B cell (primary cell): ENCODE data around the gene DAD1. TPM values are rescaled to one million over a fixed set of nuclear protein-coding genes. Genes with fewer than 3 reads are reported as not detected.

ENCODE experiments used
- ATAC-seq: fragments of 200-7000 bp; cut with Tn5 transposase; one replicate; pipeline ENCODE4 v1.10.0; 2021; ENCODE audit warnings: low read depth, mild to moderate bottlenecking, moderate number of reproducible peaks, moderate library complexity
- CTCF ChIA-PET: fragments of 350-600 bp; sonication (Branson Sonifier 250); formaldehyde crosslinking; loops from one replicate; lab custom pipeline; 2021; ENCODE audit warnings: antibody characterized with exemption, inconsistent platforms; lab: Charles Lee
- POLR2A ChIA-PET: fragments of 350-600 bp; sonication (Branson Sonifier 250); formaldehyde crosslinking; loops from one replicate; lab custom pipeline; 2021; ENCODE audit warnings: antibody characterized with exemption; lab: Charles Lee
- DNase-seq: peaks from one replicate; pipeline ENCODE4 v3.0.0; 2013
- H2AFZ ChIP-seq: 2 replicates; pipeline ENCODE4 v1.6.1; 2012; ENCODE audit warnings: mild to moderate bottlenecking, low read depth, low read length; ENCODE audit not compliant: insufficient read depth, poor library complexity, severe bottlenecking
- H3K27ac ChIP-seq, 2 donors: 1 replicate in 1 of 2; 2 replicates in 1 of 2; pipeline ENCODE4 v1.5.1; 2012 to 2013; ENCODE audit warnings: low read length in 2 of 2, mild to moderate bottlenecking in 2 of 2, moderate library complexity in 1 of 2
- H3K27me3 ChIP-seq, 4 experiments: fragments of 200-600 bp in 1 of 4; sonication (generic) in 1 of 4; replicated peaks in 1 of 4; 1 replicate in 2 of 4; 2 replicates in 2 of 4; pipeline versions ENCODE4 v1.6.1 to v1.7.0; 2013 to 2016; ENCODE audit warnings: low read length in 3 of 4, mild to moderate bottlenecking in 2 of 4, mixed read lengths in 1 of 4, moderate library complexity in 1 of 4; ENCODE audit not compliant: insufficient read depth in 4 of 4, control insufficient read depth in 3 of 4; ENCODE audit errors: control extremely low read depth in 1 of 4
- H3K36me3 ChIP-seq, 2 experiments: replicated peaks in 1 of 2; 1 replicate in 1 of 2; 2 replicates in 1 of 2; pipeline versions ENCODE4 v1.6.1 to v1.7.1; 2013; ENCODE audit warnings: low read length in 1 of 2; ENCODE audit not compliant: insufficient read depth in 2 of 2, control insufficient read depth in 1 of 2; ENCODE audit errors: control extremely low read depth in 1 of 2, extremely low read depth in 1 of 2
- H3K4me1 ChIP-seq, 2 donors: fragments of 200-600 bp in 1 of 2; sonication (generic) in 1 of 2; 1 replicate in 1 of 2; 2 replicates in 1 of 2; pipeline versions ENCODE4 v1.5.1 to v1.6.1; 2013 to 2017; ENCODE audit warnings: low read length in 2 of 2; ENCODE audit not compliant: control insufficient read depth in 2 of 2, insufficient read depth in 2 of 2
- H3K4me2 ChIP-seq: replicated peaks from 2 replicates; pipeline ENCODE3; 2012; ENCODE audit warnings: mild to moderate bottlenecking, low read depth, low read length; ENCODE audit not compliant: poor library complexity, severe bottlenecking
- H3K4me3 ChIP-seq, 5 experiments: fragments of 200-600 bp in 1 of 5; sonication (generic) in 1 of 5; 1 replicate in 3 of 5; 2 replicates in 2 of 5; pipeline versions ENCODE4 v1.5.1 to v1.7.0; 2011 to 2016; ENCODE audit warnings: low read length in 4 of 5, mild to moderate bottlenecking in 4 of 5, low read depth in 2 of 5, control low read depth in 1 of 5, moderate library complexity in 1 of 5; ENCODE audit not compliant: insufficient read depth in 1 of 5; ENCODE audit errors: control extremely low read depth in 1 of 5, extremely low read depth in 1 of 5
- H3K79me2 ChIP-seq: fragments of 200-600 bp; sonication (generic); one replicate; pipeline ENCODE4 v1.6.0; 2016; ENCODE audit warnings: low read length; ENCODE audit not compliant: control insufficient read depth, insufficient read depth
- H3K9ac ChIP-seq: fragments of 200-600 bp; sonication (generic); 2 replicates; pipeline ENCODE4 v1.6.1; 2017; ENCODE audit warnings: mild to moderate bottlenecking, low read length, moderate library complexity
- H3K9me3 ChIP-seq, 3 donors: one replicate each; pipeline versions ENCODE4 v1.6.1 to v1.7.1; 2013; ENCODE audit warnings: low read length in 2 of 3; ENCODE audit not compliant: control insufficient read depth in 2 of 3, insufficient read depth in 1 of 3; ENCODE audit errors: control extremely low read depth in 1 of 3
- H4K20me1 ChIP-seq: 2 replicates; pipeline ENCODE4 v1.6.0; 2012; ENCODE audit warnings: mild to moderate bottlenecking, low read length; ENCODE audit not compliant: insufficient read depth, control insufficient read depth, poor library complexity, severe bottlenecking
- H3K27ac Mint-ChIP-seq: one replicate; pipeline ENCODE4 v1.8.0; 2021; ENCODE audit warnings: mixed read lengths
- H3K27me3 Mint-ChIP-seq: one replicate; pipeline ENCODE4 v1.8.0; 2021; ENCODE audit warnings: mixed read lengths
- H3K4me1 Mint-ChIP-seq: one replicate; pipeline ENCODE4 v1.8.0; 2021; ENCODE audit warnings: mixed read lengths
- H3K4me3 Mint-ChIP-seq: one replicate; pipeline ENCODE4 v1.8.0; 2021; ENCODE audit warnings: mixed read lengths
- H3K9me3 Mint-ChIP-seq: one replicate; pipeline ENCODE4 v1.8.0; 2022; ENCODE audit warnings: mixed read lengths; ENCODE audit not compliant: insufficient read depth
- EZH2 ChIP-seq: IDR thresholded peaks from 2 replicates; pipeline ENCODE4 v1.6.1; 2012; ENCODE audit warnings: borderline replicate concordance, low read depth, mild to moderate bottlenecking, moderate library complexity, low read length; ENCODE audit not compliant: insufficient read depth, poor library complexity, severe bottlenecking
- WGBS: methylation state at CpG from one replicate; pipeline ENCODE4 v1.1.5; 2013; ENCODE audit warnings: missing lambda C conversion rate; ENCODE audit not compliant: insufficient coverage; 5-methylcytosine and 5-hydroxymethylcytosine counted together
- intact Hi-C: fragments of 100-400 bp; cut with micrococcal nuclease; formaldehyde crosslinking; loops from one replicate; pipeline ENCODE4 v1.10.0; 2022
- polyA plus RNA-seq: library from polyadenylated mRNA; depleted of rRNA; stranded (reverse); fragments of >200 nt; gene quantifications from 2 replicates; pipeline ENCODE4 v1.2.3, GENCODE V29; 2012
- total RNA-seq, 2 donors: library from RNA; stranded (reverse); fragments of 120-200 nt in 1 of 2; gene quantifications; 1 replicate in 1 of 2; 2 replicates in 1 of 2; pipeline versions ENCODE4 v1.2.3 to v1.2.4, GENCODE V29; 2013 to 2022
- TF ChIP-seq, protein P1 (sequence below): fragments of 200-600 bp; IDR thresholded peaks from one replicate; pipeline ENCODE4 v1.8.0; 2022; ENCODE audit warnings: antibody characterized with exemption, mild to moderate bottlenecking

Gene DAD1
- total and polyA plus RNA-seq, 2 donors (not counting 1 experiment from before 2014, with no cell fraction given) = 77.4 to 114 TPM

DNA sequence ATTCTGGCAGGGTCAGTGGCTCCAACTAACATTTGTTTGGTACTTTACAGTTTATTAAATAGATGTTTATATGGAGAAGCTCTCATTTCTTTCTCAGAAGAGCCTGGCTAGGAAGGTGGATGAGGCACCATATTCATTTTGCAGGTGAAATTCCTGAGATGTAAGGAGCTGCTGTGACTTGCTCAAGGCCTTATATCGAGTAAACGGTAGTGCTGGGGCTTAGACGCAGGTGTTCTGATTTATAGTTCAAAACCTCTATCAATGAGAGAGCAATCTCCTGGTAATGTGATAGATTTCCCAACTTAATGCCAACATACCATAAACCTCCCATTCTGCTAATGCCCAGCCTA lies 42.3 kb downstream of the DAD1 start:
- Histone ChIP-seq H3K9ac (no peak overlapping the region), H3K4me2 (no peak overlapping the region)
- CTCF ChIA-PET = interaction anchor here (1.3 to 2.5 kb wide), 5 partner anchors 9 to 70 kb away, joined by 3 to 14 read pairs (median 4); no protein-coding TSS in a partner anchor

More for the DNA sequence above, 42.3 kb downstream of the DAD1 start:
- Histone ChIP-seq H3K79me2 (no peaks in the 10 kb centered on the region), H4K20me1 (no peaks in the 10 kb centered on the region), H3K9me3 (no peaks in the 10 kb centered on the region), H3K27me3 (no peaks in the 10 kb centered on the region), H3K4me1 (peaks cover 28 to 35% of the 10 kb centered on the region in 2 donors), H2AFZ (no peak overlapping the region), H3K27ac (no peak overlapping the region), H3K4me3 (no peak overlapping the region), H3K36me3 (peaks cover 0 to 2% of the 10 kb centered on the region in 2 experiments)
- POLR2A ChIA-PET = interaction anchor here (2.6 kb wide), 1 partner anchor 9 kb away, joined by 8 read pairs; no protein-coding TSS in a partner anchor
- Mint-ChIP-seq H3K27me3 (no peaks in the 10 kb centered on the region), H3K4me3 (no peak overlapping the region), H3K9me3 (no peaks in the 10 kb centered on the region), H3K4me1 (peaks cover 65% of the 10 kb centered on the region), H3K27ac (peak overlapping the region; percentile 51)
- no peak for ATAC-seq
- WGBS = no CpG with 5 or more reads among the region's 3 CpGs
- intact Hi-C loops = no loop called here
- no peak for DNase-seq
- TF ChIP-seq, protein P1, sequence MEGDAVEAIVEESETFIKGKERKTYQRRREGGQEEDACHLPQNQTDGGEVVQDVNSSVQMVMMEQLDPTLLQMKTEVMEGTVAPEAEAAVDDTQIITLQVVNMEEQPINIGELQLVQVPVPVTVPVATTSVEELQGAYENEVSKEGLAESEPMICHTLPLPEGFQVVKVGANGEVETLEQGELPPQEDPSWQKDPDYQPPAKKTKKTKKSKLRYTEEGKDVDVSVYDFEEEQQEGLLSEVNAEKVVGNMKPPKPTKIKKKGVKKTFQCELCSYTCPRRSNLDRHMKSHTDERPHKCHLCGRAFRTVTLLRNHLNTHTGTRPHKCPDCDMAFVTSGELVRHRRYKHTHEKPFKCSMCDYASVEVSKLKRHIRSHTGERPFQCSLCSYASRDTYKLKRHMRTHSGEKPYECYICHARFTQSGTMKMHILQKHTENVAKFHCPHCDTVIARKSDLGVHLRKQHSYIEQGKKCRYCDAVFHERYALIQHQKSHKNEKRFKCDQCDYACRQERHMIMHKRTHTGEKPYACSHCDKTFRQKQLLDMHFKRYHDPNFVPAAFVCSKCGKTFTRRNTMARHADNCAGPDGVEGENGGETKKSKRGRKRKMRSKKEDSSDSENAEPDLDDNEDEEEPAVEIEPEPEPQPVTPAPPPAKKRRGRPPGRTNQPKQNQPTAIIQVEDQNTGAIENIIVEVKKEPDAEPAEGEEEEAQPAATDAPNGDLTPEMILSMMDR = no peak
- TF ChIP-seq EZH2 = no peak
